Measurements from ENCODE around the gene METAP1D.
"Not testable (repeated sequence)": the region's sequence is repeated elsewhere in the genome, so short reads cannot be mapped to it uniquely, and the experiment has no call there.

Gene METAP1D

DNA sequence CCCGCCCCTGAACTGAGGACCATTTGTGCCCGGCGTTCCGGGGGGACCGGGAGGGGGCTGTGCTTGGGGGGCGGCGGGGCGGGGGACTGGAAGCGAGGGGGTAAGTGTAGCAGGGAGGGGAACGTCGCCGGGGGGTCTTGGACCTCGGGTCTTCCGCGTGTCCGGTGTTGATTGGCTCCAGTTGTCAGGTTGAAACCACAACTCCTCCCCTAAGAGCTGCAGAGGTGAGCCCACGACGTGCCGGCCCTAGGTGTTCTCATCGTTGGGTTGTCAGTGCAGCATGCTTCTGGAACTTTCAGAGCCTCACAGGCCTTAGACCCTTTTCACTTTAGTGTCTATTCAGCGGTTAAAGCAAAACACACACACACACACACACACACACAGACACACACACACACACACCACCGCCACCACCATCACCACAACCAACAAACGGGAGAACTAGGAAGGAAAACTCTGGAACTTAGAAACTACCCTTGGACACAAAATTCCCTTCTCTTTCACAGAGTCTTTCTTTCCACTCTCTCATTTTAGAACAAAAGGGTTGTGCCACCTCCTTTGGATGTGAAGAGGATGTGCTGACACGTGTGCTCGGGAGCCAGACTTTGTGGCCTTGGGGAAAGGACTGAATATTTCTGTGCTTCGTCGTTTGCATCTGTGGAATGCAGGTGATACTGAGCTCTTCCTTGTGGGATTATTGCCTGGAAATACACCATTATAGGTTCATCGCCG is 109.7 kb downstream of the METAP1D start:
- no peak overlapping the region for H3K4me3 ChIP-seq

DNA sequence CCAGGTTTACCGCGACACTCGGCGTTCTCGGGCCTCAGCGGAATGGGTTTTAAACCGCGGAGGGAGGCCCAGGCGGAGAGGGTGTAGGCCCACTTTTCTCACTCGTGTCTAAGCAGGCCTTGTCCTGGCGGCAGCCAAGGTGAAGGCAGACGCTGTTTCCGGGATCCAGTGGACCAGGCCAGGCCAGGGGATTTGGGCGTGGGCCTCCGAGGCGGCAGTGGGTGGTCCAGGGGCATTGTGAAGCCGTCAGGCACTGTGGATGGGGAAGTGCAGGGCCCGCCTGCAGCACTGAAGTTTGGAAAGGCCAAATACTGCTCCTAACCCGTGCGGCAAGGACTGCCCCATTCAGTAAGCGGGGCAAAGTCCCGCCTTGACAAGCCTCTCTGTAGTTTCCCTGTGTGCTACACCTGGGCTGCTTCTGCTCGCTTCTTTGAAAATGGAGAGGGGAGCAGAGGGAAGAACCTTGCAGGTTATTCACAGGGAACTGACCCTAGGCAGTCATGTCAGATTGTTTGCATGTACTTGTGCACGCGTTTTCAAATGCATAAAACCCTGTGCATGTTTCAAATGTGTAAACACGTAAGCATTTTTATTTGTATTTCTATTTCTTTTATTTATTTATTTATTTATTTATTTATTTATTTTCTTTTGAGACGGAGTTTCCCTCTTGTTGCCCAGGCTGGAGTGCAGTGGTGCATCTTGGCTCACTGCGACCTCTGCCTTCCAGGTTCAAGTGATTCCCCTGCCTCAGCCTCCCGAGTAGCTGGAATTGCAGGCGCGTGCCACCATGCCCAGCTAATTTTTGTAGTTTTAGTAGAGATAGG is 110.4 kb downstream of the METAP1D start:
- Histone ChIP-seq H3K27ac (peak overlapping the region in 2 of 21 experiments; percentile 36 to 37), H3K4me3 (no peak overlapping the region)

More for the DNA sequence above, 109.7 kb downstream of the METAP1D start:
- H3K27ac ChIP-seq: peak overlapping the region in 2 of 21 experiments; percentile 36 to 37

GRCh38 chr2:172113617-172114016 is 113.9 kb downstream of the METAP1D start:
- Histone ChIP-seq H3K27ac (no peak overlapping the region), H3K4me3 (no peak overlapping the region)

DNA sequence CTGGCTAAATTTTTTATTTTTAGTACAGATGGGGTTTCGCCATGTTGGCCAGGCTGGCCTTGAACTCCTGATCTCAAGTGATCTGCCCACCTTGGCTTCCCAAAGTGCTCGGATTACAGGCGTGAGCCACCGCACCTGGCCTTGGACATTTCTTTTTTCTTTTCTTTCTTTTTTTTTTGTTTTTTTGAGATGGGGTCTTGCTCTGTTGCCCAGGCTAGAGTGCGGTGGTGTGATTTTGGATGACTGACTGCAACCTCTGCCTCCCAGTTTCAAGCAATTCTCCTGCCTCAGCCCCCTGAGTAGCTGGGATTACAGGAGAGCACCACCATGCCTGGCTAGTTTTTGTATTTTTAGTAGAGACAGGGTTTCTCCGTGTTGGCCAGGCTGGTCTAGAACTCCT is 114.4 kb downstream of the METAP1D start:
- not testable (repeated sequence) for H3K4me3 ChIP-seq, H3K27ac ChIP-seq

- no peak overlapping the region for H3K4me3 ChIP-seq
- H3K27ac ChIP-seq: no peak overlapping the region
These were observed 114.8 kb downstream of the METAP1D start for GRCh38 chr2:172114579-172114978.

DNA sequence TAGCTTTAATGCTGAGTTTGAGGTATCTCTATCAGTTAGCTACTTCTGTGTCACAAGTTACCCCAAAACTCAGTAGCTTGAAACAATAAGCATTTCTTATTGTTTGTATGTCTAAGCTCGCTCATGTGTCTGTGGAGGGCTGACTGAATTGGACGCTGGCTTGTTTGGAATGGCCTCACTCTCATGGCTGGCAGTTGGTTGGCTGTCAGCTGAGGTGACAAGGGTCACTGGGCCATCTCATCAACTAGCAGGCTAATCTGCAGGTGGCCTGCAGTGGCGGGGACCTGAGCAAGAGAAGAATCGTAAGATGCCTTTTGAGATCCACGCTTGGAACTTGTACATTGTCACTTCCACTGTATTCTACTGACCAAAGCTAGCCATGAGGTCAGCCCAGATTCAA is 116.4 kb downstream of the METAP1D start:
- H3K4me3 ChIP-seq: no peak overlapping the region
- no peak overlapping the region for H3K27ac ChIP-seq

GRCh38 chr2:172119089-172119488 is 119.3 kb downstream of the METAP1D start:
- no peak overlapping the region for H3K4me3 ChIP-seq

DNA sequence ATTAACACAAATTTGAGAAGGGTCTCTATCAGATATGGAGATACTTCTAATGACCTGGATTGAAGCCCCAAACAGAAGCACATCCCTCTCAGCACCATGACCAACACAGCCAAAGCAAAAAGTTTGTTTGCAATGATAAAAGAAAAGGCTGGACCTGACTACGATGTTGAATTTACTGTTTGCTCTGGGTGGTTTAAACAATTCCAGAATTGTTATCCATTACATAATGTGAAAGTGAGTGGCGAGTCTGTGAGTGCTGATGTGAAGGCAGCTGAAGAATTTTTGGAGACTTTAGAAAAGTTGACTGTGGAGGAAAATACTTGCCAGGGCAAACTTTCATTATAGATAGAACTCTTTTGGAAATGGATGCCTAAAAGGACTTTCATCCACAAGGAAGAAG is 120.4 kb downstream of the METAP1D start:
- no peak overlapping the region for H3K27ac ChIP-seq
- H3K4me3 ChIP-seq: no peak overlapping the region

More at GRCh38 chr2:172119089-172119488, 119.3 kb downstream of the METAP1D start:
- H3K27ac ChIP-seq: no peak overlapping the region

DNA sequence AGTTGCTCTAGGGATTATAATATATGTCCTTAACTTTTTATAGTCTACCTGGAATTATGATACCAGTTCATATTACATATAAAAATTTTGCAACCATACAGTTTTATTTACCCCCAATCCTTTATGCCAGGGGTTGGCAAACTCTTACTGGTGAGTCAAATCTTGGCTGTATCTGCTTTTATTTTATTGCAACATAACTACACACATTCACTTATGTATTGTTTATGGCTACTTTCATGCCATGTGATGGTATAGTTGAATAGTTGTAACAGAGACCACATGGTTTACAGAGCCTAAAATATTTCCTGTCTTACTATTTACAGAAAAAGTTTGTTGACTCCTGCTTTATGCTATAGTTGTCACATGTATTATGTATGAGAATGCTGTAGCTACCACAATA is 128.7 kb downstream of the METAP1D start:
- Histone ChIP-seq H3K27ac (no peak overlapping the region), H3K4me3 (no peak overlapping the region)

DNA sequence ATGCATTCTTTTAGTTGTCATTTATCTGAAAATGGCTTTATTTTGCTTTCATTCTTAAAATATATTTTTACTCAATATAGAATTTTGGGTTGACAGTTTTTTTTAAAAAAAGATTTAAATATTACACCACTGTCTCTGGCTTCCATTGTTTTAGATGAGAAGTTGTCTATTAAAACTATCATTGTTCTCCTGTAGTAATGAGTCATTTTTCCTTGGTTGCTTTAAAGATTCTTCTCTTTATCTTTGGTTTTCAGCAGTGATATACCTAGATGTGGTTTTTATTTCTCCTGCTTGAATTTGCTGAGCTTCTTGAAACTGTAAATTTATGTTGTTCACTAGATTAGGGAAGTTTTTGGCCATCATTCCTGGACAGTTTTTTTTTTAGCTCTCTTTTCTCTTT is 129.7 kb downstream of the METAP1D start:
- Histone ChIP-seq H3K4me3 (no peak overlapping the region), H3K27ac (no peak overlapping the region)

All from skin epidermis (tissue), 12 donors.